Measurements from ENCODE around the gene BSN.
A peak's percentile ranks its signal among the peaks of the same experiment; 100 is the strongest.

The BSN gene

GRCh38 chr3:49717959-49718857 is 163.9 kb downstream of the BSN start:
- no peak for DNase-seq

- DNase-seq, result no peak
Measured at GRCh38 chr3:49718858-49719213, 164.6 kb downstream of the BSN start.

GRCh38 chr3:49719214-49719884 is 165.1 kb downstream of the BSN start, which contains the start of gene AMIGO3:
Gene AMIGO3, minus strand, starts transcription at chr3:49719684. Its CDS starts 219 bp downstream, at chr3:49719465.
- peak; percentile 86 for DNase-seq
